GM12878 (cell line): ENCODE results near the gene YIF1B. TPM values are rescaled to one million over a fixed set of nuclear protein-coding genes. Genes with fewer than 3 reads are reported as not detected.

ENCODE experiments used
- ATAC-seq: fragments of 200-7000 bp; cut with Tn5 transposase; 3 replicates; pipeline ENCODE4 v1.9.1; 2020; ENCODE audit warnings: mild to moderate bottlenecking, moderate library complexity
- BruUV-seq: library from RNA; stranded (reverse); fragments of 400-500 nt; replicated peaks from 2 replicates; lab custom pipeline; 2021; lab: Mats Ljungman, UMichigan
- CTCF ChIA-PET: fragments of 300-600 bp; sonication (Branson Sonifier 250); formaldehyde crosslinking; extraction: SDS; loops from one replicate; lab custom pipeline; 2021; ENCODE audit warnings: inconsistent platforms; lab: Yijun Ruan, JAX
- POLR2A ChIA-PET: fragments of 350-600 bp; formaldehyde crosslinking; extraction: SDS; loops from one replicate; lab custom pipeline; 2021; ENCODE audit warnings: inconsistent platforms; lab: Charles Lee
- RAD21 ChIA-PET: fragments of 300-600 bp; sonication (Branson Sonifier 250); formaldehyde crosslinking; loops from one replicate; lab custom pipeline; 2023; ENCODE audit warnings: antibody characterized with exemption; ENCODE audit not compliant: unreplicated experiment; lab: Charles Lee
- SMC1A ChIA-PET: fragments of 300-600 bp; sonication (Branson Sonifier 250); formaldehyde crosslinking; loops from one replicate; lab custom pipeline; 2023; ENCODE audit not compliant: unreplicated experiment, uncharacterized antibody; lab: Charles Lee
- DNase-seq: peaks from one replicate; pipeline ENCODE4 v3.0.0-alpha.2; 2011; ENCODE audit warnings: low read depth, low spot score
- FAIRE-seq: peaks from 3 replicates; lab custom pipeline; 2011; peaks lifted over from hg19 to GRCh38; lab: Jason Lieb, UNC
- H2AFZ ChIP-seq: 2 replicates; pipeline ENCODE4 v1.6.0; 2011; ENCODE audit warnings: low read depth, low read length, control low read depth; ENCODE audit not compliant: control insufficient read depth
- H3K27ac ChIP-seq: 2 replicates; pipeline ENCODE4 v1.5.1; 2011; ENCODE audit warnings: control low read depth; ENCODE audit not compliant: control insufficient read depth, insufficient read depth
- H3K27me3 ChIP-seq, 2 experiments: replicated peaks in 1 of 2; 2 replicates each; pipeline versions ENCODE4 v1.6.0 to v1.6.1; 2011; ENCODE audit warnings: low read length in 1 of 2; ENCODE audit not compliant: control insufficient read depth in 2 of 2, insufficient read depth in 2 of 2
- H3K36me3 ChIP-seq, 2 experiments: 2 replicates each; pipeline ENCODE4 v1.5.1; 2011; ENCODE audit warnings: low read length in 1 of 2; ENCODE audit not compliant: control insufficient read depth in 2 of 2, insufficient read depth in 2 of 2
- H3K4me1 ChIP-seq: 2 replicates; pipeline ENCODE4 v1.6.1; 2011; ENCODE audit warnings: mild to moderate bottlenecking, low read length, moderate library complexity, mixed read lengths; ENCODE audit not compliant: control insufficient read depth, insufficient read depth
- H3K4me2 ChIP-seq: 2 replicates; pipeline ENCODE4 v1.6.0; 2011; ENCODE audit warnings: control low read depth; ENCODE audit not compliant: control insufficient read depth, insufficient read depth
- H3K4me3 ChIP-seq: fragments of 200-600 bp; sonication (generic); 2 replicates; pipeline ENCODE4 v1.5.1; 2016
- H3K79me2 ChIP-seq: 2 replicates; pipeline ENCODE4 v1.6.0; 2011; ENCODE audit warnings: low read length; ENCODE audit not compliant: control insufficient read depth, insufficient read depth
- H3K9ac ChIP-seq: 2 replicates; pipeline ENCODE4 v1.8.0; 2011; ENCODE audit warnings: low read length, control low read depth, mixed read lengths; ENCODE audit not compliant: control insufficient read depth, insufficient read depth
- H3K9me3 ChIP-seq: replicated peaks from 3 replicates; pipeline ENCODE4 v1.5.1; 2011; ENCODE audit warnings: mild to moderate bottlenecking, low read length; ENCODE audit not compliant: control insufficient read depth, insufficient read depth
- H4K20me1 ChIP-seq: 2 replicates; pipeline ENCODE4 v1.6.0; 2011; ENCODE audit not compliant: control insufficient read depth, insufficient read depth
- BRCA1 ChIP-seq: IDR thresholded peaks from 2 replicates; pipeline ENCODE4 v1.6.1; 2011; ENCODE audit warnings: low read depth, low read length, improper control_type of control experiment
- CHD2 ChIP-seq: IDR thresholded peaks from 2 replicates; pipeline ENCODE4 v1.6.1; 2011; ENCODE audit warnings: low read depth, low read length, improper control_type of control experiment, borderline replicate concordance
- FOS ChIP-seq: IDR thresholded peaks from 3 replicates; pipeline ENCODE4 v1.6.1; 2011; ENCODE audit warnings: borderline replicate concordance; ENCODE audit not compliant: insufficient read length; ENCODE audit errors: extremely low read depth
- MTA2 ChIP-seq: fragments of 450-650 bp; IDR thresholded peaks from 2 replicates; pipeline ENCODE4 v1.6.1; 2016; ENCODE audit warnings: low read depth, mild to moderate bottlenecking, moderate library complexity
- NR2F1 ChIP-seq: fragments of 450-650 bp; conservative IDR thresholded peaks from 2 replicates; pipeline ENCODE4 v1.6.1; 2017; ENCODE audit warnings: mild to moderate bottlenecking
- POLR2A ChIP-seq: IDR thresholded peaks from 2 replicates; pipeline ENCODE4 v1.6.1; 2011; ENCODE audit warnings: low read depth, mild to moderate bottlenecking, low read length
- SREBF1 ChIP-seq: IDR thresholded peaks from 2 replicates; pipeline ENCODE4 v1.6.1; 2012; ENCODE audit warnings: mild to moderate bottlenecking, low read length
- SREBF2 ChIP-seq: IDR thresholded peaks from 2 replicates; pipeline ENCODE4 v1.6.1; 2012; ENCODE audit warnings: mild to moderate bottlenecking, low read length
- STAT1 ChIP-seq: fragments of 450-650 bp; conservative IDR thresholded peaks from 2 replicates; pipeline ENCODE4 v1.6.1; 2014; ENCODE audit warnings: antibody characterized with exemption, mild to moderate bottlenecking
- WGBS: methylation state at CpG from one replicate; pipeline ENCODE4 v1.1.6; 2016; ENCODE audit warnings: low lambda C conversion rate; ENCODE audit not compliant: insufficient replicate concordance, insufficient coverage; ENCODE audit errors: missing lambda C conversion rate; 5-methylcytosine and 5-hydroxymethylcytosine counted together
- in situ Hi-C: fragments of 300-500 bp; cut with MboI; formaldehyde crosslinking; loops from 9 replicates; pipeline ENCODE4 v1.14.3; 2018; ENCODE audit warnings: mixed read lengths
- intact Hi-C: fragments of 100-400 bp; cut with micrococcal nuclease; formaldehyde crosslinking; loops from one replicate; pipeline ENCODE4 v1.14.2; 2022; ENCODE audit not compliant: unreplicated experiment
- polyA plus RNA-seq, 11 experiments: library from polyadenylated mRNA; depleted of rRNA in 4 of 11; unstranded in 6 of 11; stranded (reverse) in 5 of 11; fragments of >200 nt; fragmentation: Nextera tagmentation in 4 of 11; fragmentation: Illumina TruSeq in 1 of 11; extraction: Ambion mirVana in 4 of 11; extraction: Trizol in 1 of 11; gene quantifications; 1 replicate in 1 of 11; 2 replicates in 10 of 11; pipeline versions ENCODE4 v1.2.1 to v1.2.3, GENCODE V29; 2011 to 2016; ENCODE audit warnings: inconsistent platforms in 2 of 11, missing spikeins in 2 of 11, low read depth in 1 of 11
- total RNA-seq, 4 experiments: library from RNA; depleted of rRNA in 3 of 4; stranded (reverse); fragments of >200 nt in 3 of 4; fragmentation: Illumina TruSeq in 1 of 4; extraction: Trizol in 1 of 4; gene quantifications; 2 replicates each; pipeline versions ENCODE4 v1.2.1 to v1.2.3, GENCODE V29; 2013 to 2021
- TF ChIP-seq, protein P1 (sequence below): fragments of 450-650 bp; IDR thresholded peaks from 2 replicates; pipeline ENCODE4 v1.6.1; 2017; ENCODE audit warnings: mild to moderate bottlenecking
- TF ChIP-seq, protein P2 (sequence below): fragments of 450-650 bp; formaldehyde crosslinking; IDR thresholded peaks from 2 replicates; pipeline ENCODE4 v1.5.0; 2022; ENCODE audit warnings: mild to moderate bottlenecking, missing genetic modification characterization

YIF1B gene
- total and polyA plus RNA-seq, 10 of the 15 experiments (the other 5 are each of a cell fraction or from before 2014, with no cell fraction given): 1.3 to 106 (median 53.5) TPM

DNA sequence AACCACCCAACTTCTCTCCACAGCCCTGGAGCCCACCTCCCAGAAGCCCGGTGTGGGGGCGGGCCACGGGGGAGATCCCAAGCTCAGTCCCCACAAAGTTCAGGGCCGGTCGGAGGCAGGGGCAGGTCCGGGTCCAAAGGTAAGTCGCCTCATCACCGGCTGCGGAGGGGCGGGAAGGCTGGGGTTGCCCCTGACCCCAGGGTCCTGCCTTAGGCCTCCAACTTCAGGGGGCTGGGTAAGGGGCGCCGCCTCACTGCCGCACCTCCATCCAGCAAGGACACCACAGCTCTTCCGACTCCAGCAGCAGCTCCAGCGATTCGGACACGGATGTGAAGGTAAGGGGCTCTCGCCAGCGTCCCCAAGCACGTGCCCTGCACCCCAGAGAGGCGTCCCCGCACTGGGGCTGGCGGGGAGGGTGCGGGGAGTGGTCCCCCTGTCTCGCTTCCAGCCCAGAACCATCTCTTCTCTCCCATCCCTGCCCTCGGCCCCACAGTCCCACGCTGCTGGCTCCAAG lies 11.3 kb downstream of the YIF1B start:
- H3K4me2 ChIP-seq: no peak overlapping the region
- WGBS: 89% methylated on average over 22 of the region's 27 CpGs

More for the DNA sequence above, 11.3 kb downstream of the YIF1B start:
- SMC1A ChIA-PET: no interaction called here
- POLR2A ChIA-PET: no interaction called here
- no peaks in the 10 kb centered on the region for H3K4me1 ChIP-seq
- H4K20me1 ChIP-seq: no peaks in the 10 kb centered on the region
- no peak for ATAC-seq
- no peak for TF ChIP-seq MTA2
- TF ChIP-seq POLR2A: no peak
- no peak for TF ChIP-seq STAT1
- TF ChIP-seq FOS: no peak
- TF ChIP-seq CHD2: no peak
- no peak for TF ChIP-seq SREBF2
- TF ChIP-seq NR2F1: no peak
- TF ChIP-seq SREBF1: no peak
- no peak for TF ChIP-seq BRCA1
- TF ChIP-seq, protein P1, sequence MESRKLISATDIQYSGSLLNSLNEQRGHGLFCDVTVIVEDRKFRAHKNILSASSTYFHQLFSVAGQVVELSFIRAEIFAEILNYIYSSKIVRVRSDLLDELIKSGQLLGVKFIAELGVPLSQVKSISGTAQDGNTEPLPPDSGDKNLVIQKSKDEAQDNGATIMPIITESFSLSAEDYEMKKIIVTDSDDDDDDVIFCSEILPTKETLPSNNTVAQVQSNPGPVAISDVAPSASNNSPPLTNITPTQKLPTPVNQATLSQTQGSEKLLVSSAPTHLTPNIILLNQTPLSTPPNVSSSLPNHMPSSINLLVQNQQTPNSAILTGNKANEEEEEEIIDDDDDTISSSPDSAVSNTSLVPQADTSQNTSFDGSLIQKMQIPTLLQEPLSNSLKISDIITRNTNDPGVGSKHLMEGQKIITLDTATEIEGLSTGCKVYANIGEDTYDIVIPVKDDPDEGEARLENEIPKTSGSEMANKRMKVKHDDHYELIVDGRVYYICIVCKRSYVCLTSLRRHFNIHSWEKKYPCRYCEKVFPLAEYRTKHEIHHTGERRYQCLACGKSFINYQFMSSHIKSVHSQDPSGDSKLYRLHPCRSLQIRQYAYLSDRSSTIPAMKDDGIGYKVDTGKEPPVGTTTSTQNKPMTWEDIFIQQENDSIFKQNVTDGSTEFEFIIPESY: no peak
- TF ChIP-seq, protein P2, sequence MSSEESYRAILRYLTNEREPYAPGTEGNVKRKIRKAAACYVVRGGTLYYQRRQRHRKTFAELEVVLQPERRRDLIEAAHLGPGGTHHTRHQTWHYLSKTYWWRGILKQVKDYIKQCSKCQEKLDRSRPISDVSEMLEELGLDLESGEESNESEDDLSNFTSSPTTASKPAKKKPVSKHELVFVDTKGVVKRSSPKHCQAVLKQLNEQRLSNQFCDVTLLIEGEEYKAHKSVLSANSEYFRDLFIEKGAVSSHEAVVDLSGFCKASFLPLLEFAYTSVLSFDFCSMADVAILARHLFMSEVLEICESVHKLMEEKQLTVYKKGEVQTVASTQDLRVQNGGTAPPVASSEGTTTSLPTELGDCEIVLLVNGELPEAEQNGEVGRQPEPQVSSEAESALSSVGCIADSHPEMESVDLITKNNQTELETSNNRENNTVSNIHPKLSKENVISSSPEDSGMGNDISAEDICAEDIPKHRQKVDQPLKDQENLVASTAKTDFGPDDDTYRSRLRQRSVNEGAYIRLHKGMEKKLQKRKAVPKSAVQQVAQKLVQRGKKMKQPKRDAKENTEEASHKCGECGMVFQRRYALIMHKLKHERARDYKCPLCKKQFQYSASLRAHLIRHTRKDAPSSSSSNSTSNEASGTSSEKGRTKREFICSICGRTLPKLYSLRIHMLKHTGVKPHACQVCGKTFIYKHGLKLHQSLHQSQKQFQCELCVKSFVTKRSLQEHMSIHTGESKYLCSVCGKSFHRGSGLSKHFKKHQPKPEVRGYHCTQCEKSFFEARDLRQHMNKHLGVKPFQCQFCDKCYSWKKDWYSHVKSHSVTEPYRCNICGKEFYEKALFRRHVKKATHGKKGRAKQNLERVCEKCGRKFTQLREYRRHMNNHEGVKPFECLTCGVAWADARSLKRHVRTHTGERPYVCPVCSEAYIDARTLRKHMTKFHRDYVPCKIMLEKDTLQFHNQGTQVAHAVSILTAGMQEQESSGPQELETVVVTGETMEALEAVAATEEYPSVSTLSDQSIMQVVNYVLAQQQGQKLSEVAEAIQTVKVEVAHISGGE (CRISPR knock-in tag): no peak
- TF ChIP-seq, all 136 proteins: peak for 0
- ChIA-PET CTCF (interaction anchor here (0.7 kb wide), 1 partner anchor 234 kb away, joined by 3 read pairs; no protein-coding TSS in a partner anchor), RAD21 (no interaction called here)
- Histone ChIP-seq H3K4me3 (no peak overlapping the region), H3K79me2 (no peaks in the 10 kb centered on the region), H3K9ac (no peak overlapping the region), H3K9me3 (no peaks in the 10 kb centered on the region), H3K36me3 (peaks cover 0 to 11% of the 10 kb centered on the region in 2 experiments; a peak in 3 of 4 replicates), H2AFZ (no peak overlapping the region), H3K27me3 (no peaks in the 10 kb centered on the region), H3K27ac (no peak overlapping the region)
- FAIRE-seq (no peak), DNase-seq (no peak)
- BruUV-seq: no TSS peak
- intact Hi-C loops (no loop called here), in situ Hi-C loops (no loop called here)
